ENCODE results near the gene TRIM38. TPM values are rescaled to one million over a fixed set of nuclear protein-coding genes. Genes with fewer than 3 reads are reported as not detected.
A peak's percentile ranks its signal among the peaks of the same experiment; 100 is the strongest.

Gene TRIM38
- total and polyA plus RNA-seq, 2 of the 13 experiments (the other 11 are each of a cell fraction or from before 2014, with no cell fraction given): 2.5 to 3.1 TPM

GRCh38 chr6:26025894-26026832 lies 63.6 kb downstream of the TRIM38 start (continued):
- TF ChIP-seq, protein P1, sequence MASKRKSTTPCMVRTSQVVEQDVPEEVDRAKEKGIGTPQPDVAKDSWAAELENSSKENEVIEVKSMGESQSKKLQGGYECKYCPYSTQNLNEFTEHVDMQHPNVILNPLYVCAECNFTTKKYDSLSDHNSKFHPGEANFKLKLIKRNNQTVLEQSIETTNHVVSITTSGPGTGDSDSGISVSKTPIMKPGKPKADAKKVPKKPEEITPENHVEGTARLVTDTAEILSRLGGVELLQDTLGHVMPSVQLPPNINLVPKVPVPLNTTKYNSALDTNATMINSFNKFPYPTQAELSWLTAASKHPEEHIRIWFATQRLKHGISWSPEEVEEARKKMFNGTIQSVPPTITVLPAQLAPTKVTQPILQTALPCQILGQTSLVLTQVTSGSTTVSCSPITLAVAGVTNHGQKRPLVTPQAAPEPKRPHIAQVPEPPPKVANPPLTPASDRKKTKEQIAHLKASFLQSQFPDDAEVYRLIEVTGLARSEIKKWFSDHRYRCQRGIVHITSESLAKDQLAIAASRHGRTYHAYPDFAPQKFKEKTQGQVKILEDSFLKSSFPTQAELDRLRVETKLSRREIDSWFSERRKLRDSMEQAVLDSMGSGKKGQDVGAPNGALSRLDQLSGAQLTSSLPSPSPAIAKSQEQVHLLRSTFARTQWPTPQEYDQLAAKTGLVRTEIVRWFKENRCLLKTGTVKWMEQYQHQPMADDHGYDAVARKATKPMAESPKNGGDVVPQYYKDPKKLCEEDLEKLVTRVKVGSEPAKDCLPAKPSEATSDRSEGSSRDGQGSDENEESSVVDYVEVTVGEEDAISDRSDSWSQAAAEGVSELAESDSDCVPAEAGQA (IDR thresholded peaks at IDR 0.05; ENCODE audit: low read depth): peak; percentile 92
- TF ChIP-seq, protein P1 (CRISPR knock-in tag; IDR thresholded peaks at IDR 0.05; ENCODE audit: borderline replicate concordance): no peak
- TF ChIP-seq NPAS2 (CRISPR knock-in tag; IDR thresholded peaks at IDR 0.05; ENCODE audit: borderline replicate concordance) (no peak), ZNF737 (CRISPR knock-in tag; IDR thresholded peaks at IDR 0.05; ENCODE audit: borderline replicate concordance) (no peak), RCOR2 (CRISPR knock-in tag; IDR thresholded peaks at IDR 0.05) (no peak), MEF2D (CRISPR knock-in tag; IDR thresholded peaks at IDR 0.05) (peak; percentile 26), HOXA7 (CRISPR knock-in tag; IDR thresholded peaks at IDR 0.05) (no peak), ZNF614 (CRISPR knock-in tag; IDR thresholded peaks at IDR 0.05; ENCODE audit: borderline replicate concordance) (no peak; the same call in 1 of the 2 replicates), MYC (CRISPR knock-in tag; IDR thresholded peaks at IDR 0.05; ENCODE audit: borderline replicate concordance) (no peak), FIP1L1 (IDR thresholded peaks at IDR 0.05; ENCODE audit: borderline replicate concordance, insufficient read depth, low read depth, low read length) (peak; percentile 92), ZNF619 (CRISPR knock-in tag; IDR thresholded peaks at IDR 0.05) (no peak; the same call in 1 of the 2 replicates), ZNF446 (CRISPR knock-in tag; IDR thresholded peaks at IDR 0.05) (no peak), ZFP90 (CRISPR knock-in tag; IDR thresholded peaks at IDR 0.05; ENCODE audit: borderline replicate concordance) (no peak), CREB1 (IDR thresholded peaks at IDR 0.05) (peak; percentile 99), CREB1 (CRISPR knock-in tag; IDR thresholded peaks at IDR 0.05) (peak; percentile 94), GPN1 (CRISPR knock-in tag; IDR thresholded peaks at IDR 0.05; ENCODE audit: borderline replicate concordance) (no peak; the same call in 1 of the 2 replicates), ZNF776 (CRISPR knock-in tag; IDR thresholded peaks at IDR 0.05) (no peak)
- TF ChIP-seq, protein P2, sequence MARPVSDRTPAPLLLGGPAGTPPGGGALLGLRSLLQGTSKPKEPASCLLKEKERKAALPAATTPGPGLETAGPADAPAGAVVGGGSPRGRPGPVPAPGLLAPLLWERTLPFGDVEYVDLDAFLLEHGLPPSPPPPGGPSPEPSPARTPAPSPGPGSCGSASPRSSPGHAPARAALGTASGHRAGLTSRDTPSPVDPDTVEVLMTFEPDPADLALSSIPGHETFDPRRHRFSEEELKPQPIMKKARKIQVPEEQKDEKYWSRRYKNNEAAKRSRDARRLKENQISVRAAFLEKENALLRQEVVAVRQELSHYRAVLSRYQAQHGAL (CRISPR knock-in tag; IDR thresholded peaks at IDR 0.05; ENCODE audit: not compliant biosample characterization): no peak
- TF ChIP-seq, protein P3, sequence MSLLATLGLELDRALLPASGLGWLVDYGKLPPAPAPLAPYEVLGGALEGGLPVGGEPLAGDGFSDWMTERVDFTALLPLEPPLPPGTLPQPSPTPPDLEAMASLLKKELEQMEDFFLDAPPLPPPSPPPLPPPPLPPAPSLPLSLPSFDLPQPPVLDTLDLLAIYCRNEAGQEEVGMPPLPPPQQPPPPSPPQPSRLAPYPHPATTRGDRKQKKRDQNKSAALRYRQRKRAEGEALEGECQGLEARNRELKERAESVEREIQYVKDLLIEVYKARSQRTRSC (CRISPR knock-in tag; IDR thresholded peaks at IDR 0.05; ENCODE audit: low read depth): no peak
- TF ChIP-seq, protein P4, sequence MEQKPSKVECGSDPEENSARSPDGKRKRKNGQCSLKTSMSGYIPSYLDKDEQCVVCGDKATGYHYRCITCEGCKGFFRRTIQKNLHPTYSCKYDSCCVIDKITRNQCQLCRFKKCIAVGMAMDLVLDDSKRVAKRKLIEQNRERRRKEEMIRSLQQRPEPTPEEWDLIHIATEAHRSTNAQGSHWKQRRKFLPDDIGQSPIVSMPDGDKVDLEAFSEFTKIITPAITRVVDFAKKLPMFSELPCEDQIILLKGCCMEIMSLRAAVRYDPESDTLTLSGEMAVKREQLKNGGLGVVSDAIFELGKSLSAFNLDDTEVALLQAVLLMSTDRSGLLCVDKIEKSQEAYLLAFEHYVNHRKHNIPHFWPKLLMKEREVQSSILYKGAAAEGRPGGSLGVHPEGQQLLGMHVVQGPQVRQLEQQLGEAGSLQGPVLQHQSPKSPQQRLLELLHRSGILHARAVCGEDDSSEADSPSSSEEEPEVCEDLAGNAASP (CRISPR knock-in tag; IDR thresholded peaks at IDR 0.05; ENCODE audit: borderline replicate concordance): peak; percentile 54; the same call in 1 of the 2 replicates
